H1 (cell line): ENCODE measurements around the gene FKBP6. TPM values are rescaled to one million over a fixed set of nuclear protein-coding genes. Genes with fewer than 3 reads are reported as not detected.

Source experiments
- CTCF ChIA-PET: fragments of 300-600 bp; sonication (Branson Sonifier 250); formaldehyde crosslinking; loops from one replicate; lab custom pipeline; 2021; ENCODE audit not compliant: partially characterized antibody; lab: Charles Lee
- POLR2A ChIA-PET: fragments of 300-600 bp; sonication (Branson Sonifier 250); formaldehyde crosslinking; loops from one replicate; lab custom pipeline; 2021; ENCODE audit warnings: inconsistent platforms; ENCODE audit not compliant: partially characterized antibody; lab: Charles Lee
- DNase-seq, 2 experiments: peaks; one replicate each; pipeline versions ENCODE4 v3.0.0 to v3.0.0-alpha.2; 2010 to 2022; ENCODE audit warnings: low spot score in 2 of 2, low read depth in 1 of 2, mixed read lengths in 1 of 2
- FAIRE-seq: peaks from 2 replicates; lab custom pipeline; 2011; peaks lifted over from hg19 to GRCh38; lab: Jason Lieb, UNC
- H2AFZ ChIP-seq: 2 replicates; pipeline ENCODE4 v1.8.1; 2012; ENCODE audit warnings: low read length, inconsistent platforms
- H2AK5ac ChIP-seq: 2 replicates; pipeline ENCODE4 v1.6.1; 2013; ENCODE audit warnings: low read depth, low read length
- H2BK120ac ChIP-seq: replicated peaks from 2 replicates; pipeline ENCODE3; 2013; ENCODE audit warnings: low read depth, low read length, inconsistent platforms
- H2BK12ac ChIP-seq: 2 replicates; pipeline ENCODE4 v1.6.1; 2013; ENCODE audit warnings: low read depth, low read length
- H2BK15ac ChIP-seq: 2 replicates; pipeline ENCODE4 v1.6.1; 2013; ENCODE audit warnings: low read length
- H2BK20ac ChIP-seq: 2 replicates; pipeline ENCODE4 v1.6.1; 2013; ENCODE audit warnings: low read length
- H2BK5ac ChIP-seq: 2 replicates; pipeline ENCODE4 v1.6.1; 2013; ENCODE audit warnings: low read depth, low read length
- H3K14ac ChIP-seq: 2 replicates; pipeline ENCODE4 v1.6.1; 2013; ENCODE audit warnings: inconsistent platforms; ENCODE audit not compliant: insufficient read length
- H3K18ac ChIP-seq: 2 replicates; pipeline ENCODE4 v1.6.1; 2013; ENCODE audit warnings: low read length; ENCODE audit errors: extremely low read depth
- H3K23ac ChIP-seq: 2 replicates; pipeline ENCODE4 v1.6.1; 2013; ENCODE audit warnings: inconsistent platforms; ENCODE audit not compliant: insufficient read length
- H3K23me2 ChIP-seq: 2 replicates; pipeline ENCODE4 v1.6.1; 2013; ENCODE audit warnings: low read depth, low read length
- H3K27ac ChIP-seq: 2 replicates; pipeline ENCODE4 v1.6.1; 2011; ENCODE audit warnings: low read depth, low read length, inconsistent platforms
- H3K27me3 ChIP-seq, 4 experiments: replicated peaks in 1 of 4; 1 replicate in 1 of 4; 2 replicates in 3 of 4; pipeline versions ENCODE4 v1.6.1 to v1.8.1; 2011 to 2013; ENCODE audit warnings: low read length in 3 of 4, mild to moderate bottlenecking in 3 of 4, inconsistent platforms in 2 of 4, mixed read lengths in 2 of 4, moderate library complexity in 1 of 4; ENCODE audit not compliant: control insufficient read depth in 3 of 4, insufficient read depth in 3 of 4; ENCODE audit errors: extremely low read depth in 1 of 4
- H3K36me3 ChIP-seq, 4 experiments: 2 replicates each; pipeline versions ENCODE4 v1.6.1 to v1.8.1; 2011 to 2013; ENCODE audit warnings: mild to moderate bottlenecking in 4 of 4, low read length in 3 of 4, moderate library complexity in 2 of 4, control low read depth in 1 of 4, inconsistent platforms in 1 of 4; ENCODE audit not compliant: insufficient read depth in 4 of 4, control insufficient read depth in 2 of 4
- H3K4ac ChIP-seq: replicated peaks from 2 replicates; pipeline ENCODE3; 2013; ENCODE audit warnings: low read length, low read depth, mixed read lengths, inconsistent platforms; ENCODE audit not compliant: insufficient read length
- H3K4me1 ChIP-seq, 4 experiments: replicated peaks in 1 of 4; 1 replicate in 1 of 4; 2 replicates in 3 of 4; pipeline versions ENCODE4 v1.6.1 to v1.8.1; 2011 to 2013; ENCODE audit warnings: low read length in 3 of 4, inconsistent platforms in 2 of 4, mixed read lengths in 1 of 4; ENCODE audit not compliant: insufficient read depth in 4 of 4, control insufficient read depth in 3 of 4
- H3K4me2 ChIP-seq, 2 experiments: 2 replicates each; pipeline versions ENCODE4 v1.6.1 to v1.8.1; 2011 to 2013; ENCODE audit warnings: low read depth in 2 of 2, low read length in 2 of 2, control low read depth in 1 of 2, inconsistent platforms in 1 of 2, mild to moderate bottlenecking in 1 of 2; ENCODE audit not compliant: insufficient read depth in 1 of 2
- H3K4me3 ChIP-seq, 4 experiments: fragments of 200-600, 300-600 bp in 1 of 4; sonication (generic), shearing (Covaris generic), sonication (Bioruptor Twin) in 1 of 4; 2 replicates each; pipeline versions ENCODE4 v1.5.1 to v1.8.1; 2011 to 2016; ENCODE audit warnings: low read length in 4 of 4, low read depth in 3 of 4, control low read depth in 2 of 4, inconsistent platforms in 2 of 4, mild to moderate bottlenecking in 2 of 4, mixed read lengths in 1 of 4, moderate library complexity in 1 of 4; ENCODE audit not compliant: insufficient read depth in 2 of 4; ENCODE audit errors: extremely low read depth in 1 of 4
- H3K56ac ChIP-seq: replicated peaks from 2 replicates; pipeline ENCODE3; 2013; ENCODE audit warnings: low read depth, mild to moderate bottlenecking, mixed read lengths, low read length, inconsistent platforms; ENCODE audit not compliant: insufficient read length
- H3K79me1 ChIP-seq: 2 replicates; pipeline ENCODE4 v1.6.1; 2013; ENCODE audit warnings: low read depth, low read length, control low read depth
- H3K79me2 ChIP-seq, 2 experiments: 2 replicates each; pipeline versions ENCODE4 v1.6.1 to v1.8.1; 2012 to 2013; ENCODE audit warnings: low read length in 2 of 2, mild to moderate bottlenecking in 2 of 2, inconsistent platforms in 1 of 2; ENCODE audit not compliant: insufficient read depth in 2 of 2, control insufficient read depth in 1 of 2
- H3K9ac ChIP-seq, 4 experiments: replicated peaks in 1 of 4; 1 replicate in 1 of 4; 2 replicates in 3 of 4; pipeline versions ENCODE4 v1.6.1 to v1.8.1; 2011 to 2013; ENCODE audit warnings: low read depth in 3 of 4, low read length in 3 of 4, control low read depth in 2 of 4, mild to moderate bottlenecking in 2 of 4, moderate library complexity in 2 of 4, inconsistent platforms in 1 of 4; ENCODE audit errors: extremely low read depth in 1 of 4
- H3K9me3 ChIP-seq, 2 experiments: 2 replicates each; pipeline versions ENCODE4 v1.6.1 to v1.8.1; 2012 to 2013; ENCODE audit warnings: mild to moderate bottlenecking in 2 of 2, moderate library complexity in 2 of 2, control low read depth in 1 of 2, inconsistent platforms in 1 of 2, low read depth in 1 of 2, low read length in 1 of 2, mixed read lengths in 1 of 2; ENCODE audit not compliant: insufficient read depth in 2 of 2
- H4K20me1 ChIP-seq, 2 experiments: replicated peaks in 1 of 2; 2 replicates each; pipeline versions ENCODE3 to v1.8.1; 2011 to 2013; ENCODE audit warnings: inconsistent platforms in 2 of 2, low read length in 2 of 2, mild to moderate bottlenecking in 1 of 2; ENCODE audit not compliant: insufficient read depth in 2 of 2, control insufficient read depth in 1 of 2
- H4K5ac ChIP-seq: 2 replicates; pipeline ENCODE4 v1.6.1; 2013; ENCODE audit warnings: low read length, low read depth, mixed read lengths, inconsistent platforms; ENCODE audit not compliant: insufficient read length
- H4K8ac ChIP-seq: 2 replicates; pipeline ENCODE4 v1.8.0; 2013; ENCODE audit warnings: mild to moderate bottlenecking, moderate library complexity, low read length, inconsistent platforms; ENCODE audit not compliant: insufficient read depth; ENCODE audit errors: extremely low read depth
- H4K91ac ChIP-seq: replicated peaks from 2 replicates; pipeline ENCODE3; 2013; ENCODE audit warnings: low read length, mixed read lengths, inconsistent platforms; ENCODE audit not compliant: insufficient read length
- BCL11A ChIP-seq, 2 experiments: IDR thresholded peaks; one replicate each; pipeline ENCODE4 v1.6.1; 2011; ENCODE audit warnings: low read depth in 2 of 2, low read length in 2 of 2, mild to moderate bottlenecking in 2 of 2
- E2F6 ChIP-seq: IDR thresholded peaks from 2 replicates; pipeline ENCODE4 v1.6.1; 2012; ENCODE audit warnings: inconsistent platforms
- RFX5 ChIP-seq: IDR thresholded peaks from 2 replicates; pipeline ENCODE4 v1.6.1; 2011; ENCODE audit warnings: low read depth, low read length, improper control_type of control experiment, borderline replicate concordance
- TEAD4 ChIP-seq: IDR thresholded peaks from 2 replicates; pipeline ENCODE4 v1.6.1; 2012; ENCODE audit warnings: low read depth, low read length, inconsistent platforms, mixed read lengths
- YY1 ChIP-seq: IDR thresholded peaks from 2 replicates; pipeline ENCODE4 v1.6.1; 2011; ENCODE audit warnings: low read depth, mild to moderate bottlenecking, low read length
- WGBS, 2 experiments: shearing (Covaris generic) in 1 of 2; methylation state at CpG; one replicate each; pipeline versions ENCODE4 v1.1.6 to v1.1.7; 2013 to 2015; ENCODE audit warnings: low lambda C conversion rate in 2 of 2, mixed read lengths in 2 of 2, inconsistent platforms in 1 of 2, low coverage in 1 of 2, missing lambda C conversion rate in 1 of 2; ENCODE audit not compliant: insufficient replicate concordance in 2 of 2, insufficient coverage in 1 of 2, insufficient read length in 1 of 2; ENCODE audit errors: extremely low coverage in 1 of 2, missing lambda C conversion rate in 1 of 2; 5-methylcytosine and 5-hydroxymethylcytosine counted together
- polyA plus RNA-seq, 7 experiments: library from polyadenylated mRNA; depleted of rRNA in 3 of 7; stranded (reverse) in 5 of 7; unstranded in 2 of 7; fragments of >200 nt in 5 of 7; fragments of 200-250 nt in 2 of 7; gene quantifications; 1 replicate in 5 of 7; 2 replicates in 1 of 7; 4 replicates in 1 of 7; pipeline versions ENCODE4 v1.2.1 to v1.2.3, GENCODE V29; 2011 to 2013; ENCODE audit warnings: missing spikeins in 2 of 7, mixed read lengths in 2 of 7
- total RNA-seq: library from RNA; stranded (reverse); fragmentation: NEBNext Ultra II Directional; extraction: Animal tissue kit (Norgen Biotek cat#: 25700); gene quantifications from 2 replicates; pipeline ENCODE4 v1.2.1, GENCODE V29; 2021
- TF ChIP-seq, protein P1 (sequence below): IDR thresholded peaks from 2 replicates; pipeline ENCODE4 v1.6.1; 2012; ENCODE audit warnings: low read length, inconsistent platforms
- TF ChIP-seq, protein P2 (sequence below), 3 experiments: IDR thresholded peaks; 1 replicate in 2 of 3; 2 replicates in 1 of 3; pipeline versions ENCODE4 v1.5.1 to v1.6.1; 2011; ENCODE audit warnings: low read length in 3 of 3, mild to moderate bottlenecking in 3 of 3, inconsistent platforms in 2 of 3, low read depth in 1 of 3, moderate library complexity in 1 of 3; ENCODE audit not compliant: insufficient read depth in 1 of 3; ENCODE audit errors: control extremely low read depth in 1 of 3

FKBP6 gene
- total and polyA plus RNA-seq, 2 of the 8 experiments (the other 6 are each of a cell fraction or from before 2014, with no cell fraction given), result 0.14 to 0.19 TPM

DNA sequence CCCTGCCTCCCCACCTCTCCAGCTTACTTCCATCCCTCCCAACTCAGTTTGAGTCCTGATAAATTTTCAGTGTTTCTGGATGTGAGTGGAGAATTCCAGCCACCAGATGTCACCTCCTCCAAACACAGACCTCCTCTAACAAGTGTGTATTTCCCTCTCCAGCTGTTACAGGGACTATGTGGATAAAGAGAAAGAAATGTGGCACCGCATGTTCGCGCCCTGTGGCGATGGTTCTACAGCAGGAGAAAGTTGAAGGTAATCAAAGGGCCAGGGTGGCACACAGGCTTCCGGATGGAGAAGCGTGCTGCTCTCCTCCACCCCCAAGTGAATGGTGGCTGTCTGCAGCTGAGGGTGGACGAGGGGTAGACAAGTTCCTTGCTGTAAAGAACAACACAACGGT, 14.7 kb downstream of the FKBP6 start:
- Histone ChIP-seq H3K79me2 (no peaks in the 10 kb centered on the region), H3K23me2 (no peaks in the 10 kb centered on the region), H3K23ac (no peak overlapping the region), H2BK120ac (peak overlapping the region; percentile 45), H3K4me2 (no peak overlapping the region), H2BK12ac (peak overlapping the region; percentile 94; the same call in 1 of the 2 replicates), H3K9ac (no peak overlapping the region), H4K8ac (no peak overlapping the region), H3K36me3 (no peaks in the 10 kb centered on the region), H3K79me1 (no peaks in the 10 kb centered on the region), H3K4ac (no peak overlapping the region), H3K4me3 (no peak overlapping the region), H3K56ac (no peak overlapping the region), H3K27ac (no peak overlapping the region), H2BK20ac (no peak overlapping the region; the same call in 1 of the 2 replicates), H2AFZ (peak overlapping the region; percentile 61; the same call in 1 of the 2 replicates), H4K20me1 (no peaks in the 10 kb centered on the region), H3K4me1 (peaks cover 0 to 17% (median 4%) of the 10 kb centered on the region in 4 experiments; a peak in 5 of 7 replicates), H3K18ac (no peak overlapping the region), H3K14ac (no peak overlapping the region), H4K91ac (no peak overlapping the region), H2BK5ac (no peak overlapping the region), H3K27me3 (no peaks in the 10 kb centered on the region; a peak in 1 of 7 replicates), H2AK5ac (no peak overlapping the region), H3K9me3 (no peaks in the 10 kb centered on the region), H2BK15ac (peak overlapping the region; percentile 94), H4K5ac (no peak overlapping the region)
- no peak for DNase-seq
- ChIA-PET CTCF (interaction anchor here (0.8 to 3.7 kb wide), 15 partner anchors 10 to 114 kb away, joined by 3 to 36 read pairs (median 5); no protein-coding TSS in a partner anchor), POLR2A (interaction anchor here (0.7 to 1.8 kb wide), 2 partner anchors 10 to 11 kb away, joined by 4 read pairs; no protein-coding TSS in a partner anchor)
- no peak for FAIRE-seq
- WGBS, 2 experiments, result 90% methylated on average over 8 of the region's 8 CpGs; no CpG with 5 or more reads in 1 of the 2 experiments
- TF ChIP-seq E2F6 (peak; percentile 51; the same call in 1 of the 2 replicates), RFX5 (no peak), BCL11A (IDR thresholded peaks at IDR 0.05; ENCODE audit: low read depth in 2 of 2, low read length in 2 of 2) (no peak), YY1 (no peak), TEAD4 (peak; percentile 97)
- TF ChIP-seq, protein P1, sequence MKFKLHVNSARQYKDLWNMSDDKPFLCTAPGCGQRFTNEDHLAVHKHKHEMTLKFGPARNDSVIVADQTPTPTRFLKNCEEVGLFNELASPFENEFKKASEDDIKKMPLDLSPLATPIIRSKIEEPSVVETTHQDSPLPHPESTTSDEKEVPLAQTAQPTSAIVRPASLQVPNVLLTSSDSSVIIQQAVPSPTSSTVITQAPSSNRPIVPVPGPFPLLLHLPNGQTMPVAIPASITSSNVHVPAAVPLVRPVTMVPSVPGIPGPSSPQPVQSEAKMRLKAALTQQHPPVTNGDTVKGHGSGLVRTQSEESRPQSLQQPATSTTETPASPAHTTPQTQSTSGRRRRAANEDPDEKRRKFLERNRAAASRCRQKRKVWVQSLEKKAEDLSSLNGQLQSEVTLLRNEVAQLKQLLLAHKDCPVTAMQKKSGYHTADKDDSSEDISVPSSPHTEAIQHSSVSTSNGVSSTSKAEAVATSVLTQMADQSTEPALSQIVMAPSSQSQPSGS, result no peak
- TF ChIP-seq, protein P2, sequence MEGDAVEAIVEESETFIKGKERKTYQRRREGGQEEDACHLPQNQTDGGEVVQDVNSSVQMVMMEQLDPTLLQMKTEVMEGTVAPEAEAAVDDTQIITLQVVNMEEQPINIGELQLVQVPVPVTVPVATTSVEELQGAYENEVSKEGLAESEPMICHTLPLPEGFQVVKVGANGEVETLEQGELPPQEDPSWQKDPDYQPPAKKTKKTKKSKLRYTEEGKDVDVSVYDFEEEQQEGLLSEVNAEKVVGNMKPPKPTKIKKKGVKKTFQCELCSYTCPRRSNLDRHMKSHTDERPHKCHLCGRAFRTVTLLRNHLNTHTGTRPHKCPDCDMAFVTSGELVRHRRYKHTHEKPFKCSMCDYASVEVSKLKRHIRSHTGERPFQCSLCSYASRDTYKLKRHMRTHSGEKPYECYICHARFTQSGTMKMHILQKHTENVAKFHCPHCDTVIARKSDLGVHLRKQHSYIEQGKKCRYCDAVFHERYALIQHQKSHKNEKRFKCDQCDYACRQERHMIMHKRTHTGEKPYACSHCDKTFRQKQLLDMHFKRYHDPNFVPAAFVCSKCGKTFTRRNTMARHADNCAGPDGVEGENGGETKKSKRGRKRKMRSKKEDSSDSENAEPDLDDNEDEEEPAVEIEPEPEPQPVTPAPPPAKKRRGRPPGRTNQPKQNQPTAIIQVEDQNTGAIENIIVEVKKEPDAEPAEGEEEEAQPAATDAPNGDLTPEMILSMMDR (IDR thresholded peaks at IDR 0.05; ENCODE audit: control extremely low read depth in 1 of 3, insufficient read depth in 1 of 3, low read depth in 1 of 3, low read length in 3 of 3), result peak in 2 of 3 experiments; percentile 48 to 59; a peak in 3 of 4 replicates
